Calu3 (cell line): ENCODE data around the gene RPP21. TPM values are rescaled to one million over a fixed set of nuclear protein-coding genes. Genes with fewer than 3 reads are reported as not detected.

ENCODE experiments used
- Bru-seq: library from RNA; stranded (reverse); fragments of 400-500 nt; gene quantifications from one replicate; lab custom pipeline; 2021; lab: Mats Ljungman, UMichigan
- BruChase-seq, 2 experiments: library from RNA; stranded (reverse); fragments of 400-500 nt; gene quantifications; one replicate each; lab custom pipeline; 2021; lab: Mats Ljungman, UMichigan
- BruUV-seq: library from RNA; stranded (reverse); fragments of 400-500 nt; replicated peaks from 2 replicates; lab custom pipeline; 2021; lab: Mats Ljungman, UMichigan
- CTCF ChIA-PET: fragments of 300-600 bp; sonication (Branson Sonifier 250); formaldehyde crosslinking; loops from one replicate; lab custom pipeline; 2022; ENCODE audit warnings: antibody characterized with exemption; lab: Charles Lee
- DNase-seq: peaks from one replicate; pipeline ENCODE4 v3.0.0; 2022
- H3K27ac Mint-ChIP-seq: one replicate; pipeline ENCODE4 v1.8.0; 2022; ENCODE audit warnings: mixed read lengths; ENCODE audit not compliant: unreplicated experiment
- H3K27me3 Mint-ChIP-seq: one replicate; pipeline ENCODE4 v1.8.0; 2022; ENCODE audit warnings: mixed read lengths; ENCODE audit not compliant: unreplicated experiment
- H3K36me3 Mint-ChIP-seq: one replicate; pipeline ENCODE4 v1.8.0; 2022; ENCODE audit warnings: mild to moderate bottlenecking, moderate library complexity, mixed read lengths; ENCODE audit not compliant: insufficient read depth, unreplicated experiment
- H3K4me1 Mint-ChIP-seq: one replicate; pipeline ENCODE4 v1.8.0; 2022; ENCODE audit warnings: mild to moderate bottlenecking, low read depth, mixed read lengths; ENCODE audit not compliant: unreplicated experiment
- H3K4me3 Mint-ChIP-seq: one replicate; pipeline ENCODE4 v1.8.0; 2022; ENCODE audit warnings: mild to moderate bottlenecking, low read depth, moderate library complexity, mixed read lengths; ENCODE audit not compliant: unreplicated experiment
- H3K9me3 Mint-ChIP-seq: one replicate; pipeline ENCODE4 v1.8.0; 2022; ENCODE audit warnings: low read depth, mixed read lengths; ENCODE audit not compliant: unreplicated experiment
- CTCF ChIP-seq: fragments of 200-600 bp; IDR thresholded peaks from one replicate; pipeline ENCODE4 v1.8.0; 2022; ENCODE audit warnings: antibody characterized with exemption; ENCODE audit not compliant: unreplicated experiment
- intact Hi-C: fragments of 100-400 bp; cut with micrococcal nuclease; formaldehyde crosslinking; loops from one replicate; pipeline ENCODE4 v1.10.0; 2022; ENCODE audit not compliant: unreplicated experiment
- long read RNA-seq: library from polyadenylated mRNA; stranded (forward); transcript quantifications from one replicate; pipeline ENCODE4 v2.0.0, GENCODE V29; 2022
- total RNA-seq: library from RNA; stranded (reverse); gene quantifications from 2 replicates; pipeline ENCODE4 v1.2.3, GENCODE V29; 2022

The RPP21 gene
- total RNA-seq: 53.3 and 64.2 TPM in 2 replicates
- Bru-seq, nascent RNA: percentile 53 among the genes with signal in this experiment
- percentile 93 among the genes with signal in this experiment for BruChase-seq, experiment 1, labeled RNA remaining after a 6-hour chase
- BruChase-seq, experiment 2, labeled RNA remaining after a 2-hour chase: percentile 85 among the genes with signal in this experiment
- long read RNA-seq, transcript RPP21-221 (4 exons, 594 nt): minor isoform, 21 of 94 reads
- long read RNA-seq, transcript RPP21-224 (5 exons, 525 nt): major isoform, 56 of 94 reads
- long read RNA-seq, partial matches to known transcripts: 10 of 94 reads
- long read RNA-seq, other reads (novel, unspliced or antisense): 2 of 94 reads

- DNase-seq: peak; percentile 95
- no TSS peak for BruUV-seq
- H3K27me3 Mint-ChIP-seq: no peaks in the 10 kb centered on the region
- H3K4me1 Mint-ChIP-seq: peaks cover 14% of the 10 kb centered on the region
- intact Hi-C loops: no loop called here
- H3K4me3 Mint-ChIP-seq: peak within 1 kb of the TSS; percentile 73
- CTCF ChIA-PET: no interaction called here
- TF ChIP-seq CTCF: no peak
- H3K27ac Mint-ChIP-seq: peak within 1 kb of the TSS; percentile 50
- H3K9me3 Mint-ChIP-seq: no peaks in the 10 kb centered on the region
- H3K36me3 Mint-ChIP-seq: peaks cover 24% of the 10 kb centered on the region
These were observed at the start of gene RPP21 for GRCh38 chr6:30344868-30345671. Gene RPP21, plus strand, starts transcription at chr6:30345156. Its CDS starts 16 bp downstream, at chr6:30345172.

- DNase-seq: no peak
- H3K27me3 Mint-ChIP-seq: no peaks in the 10 kb centered on the region
- H3K4me1 Mint-ChIP-seq: no peaks in the 10 kb centered on the region
- H3K36me3 Mint-ChIP-seq: peaks cover 39% of the 10 kb centered on the region
- no peak overlapping the region for H3K4me3 Mint-ChIP-seq
- peaks cover 11% of the 10 kb centered on the region for H3K9me3 Mint-ChIP-seq
- intact Hi-C loops: no loop called here
- no TSS peak for BruUV-seq
- TF ChIP-seq CTCF: no peak
- H3K27ac Mint-ChIP-seq: no peak overlapping the region
- CTCF ChIA-PET: no interaction called here
These were observed 49.1 kb upstream of the RPP21 start for GRCh38 chr6:30295837-30296236.

GRCh38 chr6:30304002-30304401 lies 41.0 kb upstream of the RPP21 start:
- H3K36me3 Mint-ChIP-seq: peaks cover 40% of the 10 kb centered on the region
- CTCF ChIA-PET: no interaction called here
- no peak for TF ChIP-seq CTCF

GRCh38 chr6:30311101-30311500 lies 33.9 kb upstream of the RPP21 start:
- no peak overlapping the region for H3K4me3 Mint-ChIP-seq
- H3K36me3 Mint-ChIP-seq: peaks cover 22% of the 10 kb centered on the region
- DNase-seq: no peak
- no peaks in the 10 kb centered on the region for H3K27me3 Mint-ChIP-seq
- CTCF ChIA-PET: interaction anchor here (1.5 kb wide), 1 partner anchor 15 kb away, joined by 5 read pairs; no protein-coding TSS in a partner anchor
- TF ChIP-seq CTCF: no peak
- intact Hi-C loops: no loop called here
- peaks cover 13% of the 10 kb centered on the region for H3K4me1 Mint-ChIP-seq
- peaks cover 16% of the 10 kb centered on the region for H3K9me3 Mint-ChIP-seq
- no peak overlapping the region for H3K27ac Mint-ChIP-seq
- no TSS peak for BruUV-seq

More at GRCh38 chr6:30304002-30304401, 41.0 kb upstream of the RPP21 start:
- DNase-seq: no peak
- BruUV-seq: no TSS peak
- Mint-ChIP-seq H3K27ac (no peak overlapping the region), H3K27me3 (no peaks in the 10 kb centered on the region), H3K9me3 (peaks cover 28% of the 10 kb centered on the region), H3K4me3 (no peak overlapping the region), H3K4me1 (no peaks in the 10 kb centered on the region)
- intact Hi-C loops: no loop called here
